ENCODE data around the gene TMEM217.
A peak's percentile ranks its signal among the peaks of the same experiment; 100 is the strongest.
"Not testable (repeated sequence)": the region's sequence is repeated elsewhere in the genome, so short reads cannot be mapped to it uniquely, and the experiment has no call there.

Gene TMEM217

GRCh38 chr6:37257634-37258404 lies at the start of gene TMEM217, which contains the start of gene TBC1D22B:
Gene TMEM217, minus strand, starts transcription at chr6:37258144. Its CDS starts 39,114 bp downstream, at chr6:37219030.
Gene TBC1D22B, plus strand, starts transcription at chr6:37257772. Its CDS starts 146 bp downstream, at chr6:37257918.
- DNase-seq: peak; percentile 94

- not testable (repeated sequence) for DNase-seq
Observed at GRCh38 chr6:37307484-37307883, 49.5 kb upstream of the TMEM217 start.

GRCh38 chr6:37306624-37307222 lies 48.8 kb upstream of the TMEM217 start:
- no peak for DNase-seq

GRCh38 chr6:37305841-37306425 lies 48.0 kb upstream of the TMEM217 start:
- DNase-seq: no peak

- DNase-seq: no peak
Observed at GRCh38 chr6:37304766-37305165, 46.8 kb upstream of the TMEM217 start.

- no peak for DNase-seq
Observed at GRCh38 chr6:37303891-37304503, 46.1 kb upstream of the TMEM217 start.

GRCh38 chr6:37303091-37303660 lies 45.2 kb upstream of the TMEM217 start:
- no peak for DNase-seq

GRCh38 chr6:37302086-37302686 lies 44.2 kb upstream of the TMEM217 start:
- no peak for DNase-seq

GRCh38 chr6:37299990-37300389 lies 42.0 kb upstream of the TMEM217 start:
- DNase-seq: no peak

GRCh38 chr6:37298958-37299357 lies 41.0 kb upstream of the TMEM217 start:
- DNase-seq: no peak

- not testable (repeated sequence) for DNase-seq
Observed at GRCh38 chr6:37297637-37298036, 39.7 kb upstream of the TMEM217 start.

GRCh38 chr6:37293426-37293825 lies 35.5 kb upstream of the TMEM217 start:
- no peak for DNase-seq

- DNase-seq: no peak
Observed at GRCh38 chr6:37289931-37290330, 32.0 kb upstream of the TMEM217 start.

- no peak for DNase-seq
Observed at GRCh38 chr6:37288247-37288646, 30.3 kb upstream of the TMEM217 start.

- DNase-seq: no peak
Observed at GRCh38 chr6:37287519-37288157, 29.7 kb upstream of the TMEM217 start.

- no peak for DNase-seq
Observed at GRCh38 chr6:37285861-37286311, 27.9 kb upstream of the TMEM217 start.

- no peak for DNase-seq
Observed at GRCh38 chr6:37284781-37285180, 26.8 kb upstream of the TMEM217 start.

GRCh38 chr6:37283671-37284151 lies 25.8 kb upstream of the TMEM217 start:
- peak; percentile 88 for DNase-seq

GRCh38 chr6:37283268-37283667 lies 25.3 kb upstream of the TMEM217 start:
- peak; percentile 70 for DNase-seq

GRCh38 chr6:37282371-37282770 lies 24.4 kb upstream of the TMEM217 start:
- DNase-seq: no peak

- no peak for DNase-seq
Observed at GRCh38 chr6:37280162-37280887, 22.4 kb upstream of the TMEM217 start.
